Activated CD4-positive, alpha-beta memory T cell treated with anti-CD3 and anti-CD28 coated beads, Interleukin-2, amount 10 ng/mL, durations not matched to agents 7 days and 5 days (primary cell): ENCODE data around the gene ALPK3. TPM values are rescaled to one million over a fixed set of nuclear protein-coding genes. Genes with fewer than 3 reads are reported as not detected.

Experiments
- CTCF ChIA-PET: fragments of 350-600 bp; sonication (Branson Sonifier 250); formaldehyde crosslinking; loops from one replicate; lab custom pipeline; 2021; ENCODE audit warnings: antibody characterized with exemption, inconsistent platforms; lab: Charles Lee
- POLR2A ChIA-PET: fragments of 350-600 bp; sonication (Branson Sonifier 250); formaldehyde crosslinking; loops from one replicate; lab custom pipeline; 2021; ENCODE audit warnings: antibody characterized with exemption; lab: Charles Lee
- DNase-seq: peaks from one replicate; pipeline ENCODE4 v3.0.0-alpha.2; 2020
- H3K27ac Mint-ChIP-seq: one replicate; pipeline ENCODE4 v1.8.0; 2021; ENCODE audit warnings: mild to moderate bottlenecking, mixed read lengths
- H3K27me3 Mint-ChIP-seq: one replicate; pipeline ENCODE4 v1.8.0; 2021; ENCODE audit warnings: mixed read lengths
- H3K36me3 Mint-ChIP-seq: one replicate; pipeline ENCODE4 v1.8.0; 2021; ENCODE audit warnings: low read depth, mixed read lengths
- H3K4me1 Mint-ChIP-seq: one replicate; pipeline ENCODE4 v1.8.0; 2021; ENCODE audit warnings: mixed read lengths
- H3K4me3 Mint-ChIP-seq: one replicate; pipeline ENCODE4 v1.8.0; 2021; ENCODE audit warnings: mild to moderate bottlenecking, mixed read lengths
- H3K9me3 Mint-ChIP-seq: one replicate; pipeline ENCODE4 v1.8.0; 2021; ENCODE audit warnings: mixed read lengths
- total RNA-seq, 2 experiments: library from RNA; stranded (reverse); gene quantifications; one replicate each; pipeline ENCODE4 v1.2.3, GENCODE V29; 2021

Gene ALPK3
- total RNA-seq, 2 experiments from 2014 or later, result 0.20 TPM

GRCh38 chr15:84819291-84819768 lies 2.2 kb downstream of the ALPK3 start:
- no peak for DNase-seq
- CTCF ChIA-PET, result no interaction called here
- Mint-ChIP-seq H3K4me1 (peaks cover 15% of the 10 kb centered on the region), H3K9me3 (no peaks in the 10 kb centered on the region), H3K4me3 (no peak overlapping the region), H3K36me3 (no peaks in the 10 kb centered on the region), H3K27ac (no peak overlapping the region), H3K27me3 (peaks cover 4% of the 10 kb centered on the region)
- POLR2A ChIA-PET, result no interaction called here

- no peaks in the 10 kb centered on the region for H3K36me3 Mint-ChIP-seq
- H3K27ac Mint-ChIP-seq, result no peak overlapping the region
- peaks cover 15% of the 10 kb centered on the region for H3K4me1 Mint-ChIP-seq
- DNase-seq, result no peak
- POLR2A ChIA-PET, result no interaction called here
- H3K27me3 Mint-ChIP-seq, result peaks cover 4% of the 10 kb centered on the region
- H3K4me3 Mint-ChIP-seq, result no peak overlapping the region
- CTCF ChIA-PET, result no interaction called here
- no peaks in the 10 kb centered on the region for H3K9me3 Mint-ChIP-seq
Observed at GRCh38 chr15:84819791-84820190, 2.6 kb downstream of the ALPK3 start.

GRCh38 chr15:84821501-84822021 lies 4.4 kb downstream of the ALPK3 start:
- no peak for DNase-seq
- CTCF ChIA-PET, result no interaction called here
- no peak overlapping the region for H3K27ac Mint-ChIP-seq
- H3K9me3 Mint-ChIP-seq, result no peaks in the 10 kb centered on the region
- peaks cover 2% of the 10 kb centered on the region for H3K27me3 Mint-ChIP-seq
- H3K4me1 Mint-ChIP-seq, result peaks cover 9% of the 10 kb centered on the region
- no peak overlapping the region for H3K4me3 Mint-ChIP-seq
- POLR2A ChIA-PET, result no interaction called here
- no peaks in the 10 kb centered on the region for H3K36me3 Mint-ChIP-seq

- Mint-ChIP-seq H3K4me3 (no peak overlapping the region), H3K4me1 (peaks cover 7% of the 10 kb centered on the region), H3K27ac (no peak overlapping the region), H3K9me3 (no peaks in the 10 kb centered on the region), H3K36me3 (no peaks in the 10 kb centered on the region), H3K27me3 (peaks cover 2% of the 10 kb centered on the region)
- CTCF ChIA-PET, result interaction anchor here (0.6 kb wide), 1 partner anchor 259 kb away, joined by 3 read pairs; no protein-coding TSS in a partner anchor
- DNase-seq, result no peak
- POLR2A ChIA-PET, result no interaction called here
Observed at GRCh38 chr15:84822653-84823281, 5.6 kb downstream of the ALPK3 start.

- H3K27me3 Mint-ChIP-seq, result peaks cover 2% of the 10 kb centered on the region
- POLR2A ChIA-PET, result no interaction called here
Observed at GRCh38 chr15:84823282-84823878, 6.2 kb downstream of the ALPK3 start.

GRCh38 chr15:84824260-84825007 lies 7.3 kb downstream of the ALPK3 start:
- ChIA-PET CTCF (no interaction called here), POLR2A (no interaction called here)
- Mint-ChIP-seq H3K4me1 (no peaks in the 10 kb centered on the region), H3K4me3 (no peak overlapping the region), H3K27ac (no peak overlapping the region), H3K27me3 (peaks cover 2% of the 10 kb centered on the region), H3K36me3 (no peaks in the 10 kb centered on the region), H3K9me3 (no peaks in the 10 kb centered on the region)
- DNase-seq, result no peak

More at GRCh38 chr15:84823282-84823878, 6.2 kb downstream of the ALPK3 start:
- H3K4me1 Mint-ChIP-seq, result peaks cover 1% of the 10 kb centered on the region
- no peaks in the 10 kb centered on the region for H3K9me3 Mint-ChIP-seq
- no peak for DNase-seq
- no peak overlapping the region for H3K27ac Mint-ChIP-seq
- CTCF ChIA-PET, result interaction anchor here (0.6 kb wide), 1 partner anchor 260 kb away, joined by 3 read pairs; no protein-coding TSS in a partner anchor
- H3K4me3 Mint-ChIP-seq, result no peak overlapping the region
- H3K36me3 Mint-ChIP-seq, result no peaks in the 10 kb centered on the region

GRCh38 chr15:84826369-84826823 lies 9.2 kb downstream of the ALPK3 start:
- CTCF ChIA-PET, result no interaction called here
- POLR2A ChIA-PET, result no interaction called here
- no peak for DNase-seq
- Mint-ChIP-seq H3K4me3 (no peak overlapping the region), H3K27me3 (peaks cover 8% of the 10 kb centered on the region), H3K9me3 (no peaks in the 10 kb centered on the region), H3K4me1 (no peaks in the 10 kb centered on the region), H3K27ac (no peak overlapping the region), H3K36me3 (no peaks in the 10 kb centered on the region)

GRCh38 chr15:84827246-84827645 lies 10.1 kb downstream of the ALPK3 start:
- POLR2A ChIA-PET, result no interaction called here
- CTCF ChIA-PET, result interaction anchor here (1.1 to 1.7 kb wide), 2 partner anchors 239 to 256 kb away, joined by 3 to 5 read pairs; no protein-coding TSS in a partner anchor

GRCh38 chr15:84828086-84828908 lies 11.1 kb downstream of the ALPK3 start:
- Mint-ChIP-seq H3K27ac (no peak overlapping the region), H3K9me3 (no peaks in the 10 kb centered on the region), H3K27me3 (peaks cover 16% of the 10 kb centered on the region), H3K4me1 (no peaks in the 10 kb centered on the region), H3K36me3 (no peaks in the 10 kb centered on the region), H3K4me3 (no peak overlapping the region)
- DNase-seq, result no peak
- POLR2A ChIA-PET, result interaction anchor here (0.6 kb wide), 1 partner anchor 42 kb away, joined by 3 read pairs; no protein-coding TSS in a partner anchor
- CTCF ChIA-PET, result interaction anchor here (1.0 to 1.7 kb wide), 3 partner anchors 100 to 257 kb away, joined by 3 to 5 read pairs (median 3); no protein-coding TSS in a partner anchor

More at GRCh38 chr15:84827246-84827645, 10.1 kb downstream of the ALPK3 start:
- Mint-ChIP-seq H3K27me3 (peaks cover 10% of the 10 kb centered on the region), H3K4me1 (no peaks in the 10 kb centered on the region), H3K9me3 (no peaks in the 10 kb centered on the region), H3K27ac (no peak overlapping the region), H3K36me3 (no peaks in the 10 kb centered on the region), H3K4me3 (no peak overlapping the region)
- DNase-seq, result no peak

GRCh38 chr15:84829428-84829827 lies 12.3 kb downstream of the ALPK3 start:
- no peak overlapping the region for H3K27ac Mint-ChIP-seq
- no peaks in the 10 kb centered on the region for H3K4me1 Mint-ChIP-seq
- no peaks in the 10 kb centered on the region for H3K36me3 Mint-ChIP-seq
- no peaks in the 10 kb centered on the region for H3K9me3 Mint-ChIP-seq
- H3K27me3 Mint-ChIP-seq, result peaks cover 16% of the 10 kb centered on the region
- no peak for DNase-seq
- CTCF ChIA-PET, result no interaction called here
- no peak overlapping the region for H3K4me3 Mint-ChIP-seq
- POLR2A ChIA-PET, result no interaction called here

GRCh38 chr15:84830036-84830435 lies 12.9 kb downstream of the ALPK3 start:
- POLR2A ChIA-PET, result no interaction called here

GRCh38 chr15:84831028-84831427 lies 13.9 kb downstream of the ALPK3 start:
- Mint-ChIP-seq H3K27me3 (peaks cover 20% of the 10 kb centered on the region), H3K36me3 (no peaks in the 10 kb centered on the region), H3K4me3 (no peak overlapping the region), H3K27ac (no peak overlapping the region), H3K9me3 (no peaks in the 10 kb centered on the region), H3K4me1 (no peaks in the 10 kb centered on the region)
- no peak for DNase-seq
- ChIA-PET POLR2A (no interaction called here), CTCF (no interaction called here)

More at GRCh38 chr15:84830036-84830435, 12.9 kb downstream of the ALPK3 start:
- Mint-ChIP-seq H3K9me3 (no peaks in the 10 kb centered on the region), H3K36me3 (no peaks in the 10 kb centered on the region), H3K27me3 (peaks cover 16% of the 10 kb centered on the region), H3K4me1 (no peaks in the 10 kb centered on the region), H3K4me3 (no peak overlapping the region), H3K27ac (no peak overlapping the region)
- DNase-seq, result no peak
- CTCF ChIA-PET, result no interaction called here
